Left lung (tissue), 10 donors: Measurements from ENCODE around the gene MYOCOS. TPM values are rescaled to one million over a fixed set of nuclear protein-coding genes. Genes with fewer than 3 reads are reported as not detected.
"Not testable (repeated sequence)": the region's sequence is repeated elsewhere in the genome, so short reads cannot be mapped to it uniquely, and the experiment has no call there.

ENCODE experiments used
- ATAC-seq: fragments of 200-7000 bp; cut with Tn5 transposase; one replicate; pipeline ENCODE4 v1.9.1; 2020; ENCODE audit warnings: moderate library complexity
- DNase-seq, 4 donors: peaks; one replicate each; pipeline ENCODE4 v3.0.0-alpha.2; 2013 to 2020
- H3K27ac ChIP-seq, 2 donors: fragments of 200-600 bp; sonication (generic) in 1 of 2; one replicate each; pipeline versions ENCODE4 v1.5.0 to v1.8.0; 2020 to 2021
- H3K27me3 ChIP-seq, 2 donors: fragments of 200-600 bp; sonication (generic) in 1 of 2; one replicate each; pipeline versions ENCODE4 v1.5.0 to v1.8.0; 2020 to 2021
- H3K36me3 ChIP-seq, 2 donors: fragments of 200-600 bp; sonication (generic) in 1 of 2; one replicate each; pipeline versions ENCODE4 v1.5.0 to v1.8.0; 2020 to 2021
- H3K4me1 ChIP-seq, 2 donors: fragments of 200-600 bp; one replicate each; pipeline ENCODE4 v1.8.0; 2021
- H3K4me3 ChIP-seq, 2 donors: fragments of 200-600 bp; sonication (generic) in 1 of 2; one replicate each; pipeline versions ENCODE4 v1.5.0 to v1.8.0; 2020 to 2021; ENCODE audit warnings: mild to moderate bottlenecking in 1 of 2
- H3K9me3 ChIP-seq, 2 donors: fragments of 200-600 bp; sonication (generic) in 1 of 2; one replicate each; pipeline versions ENCODE4 v1.5.0 to v1.8.0; 2020 to 2021
- intact Hi-C, 2 donors: fragments of 100-400 bp; cut with DNase I; formaldehyde crosslinking; loops; one replicate each; pipeline versions ENCODE4 v1.11.2 to v1.14.2; 2022
- polyA plus RNA-seq, 6 donors: library from polyadenylated mRNA; unstranded; fragments of 120-200 nt; gene quantifications; one replicate each; pipeline ENCODE4 v1.2.1, GENCODE V29; 2013; ENCODE audit not compliant: insufficient read length in 6 of 6
- total RNA-seq, 2 donors: library from RNA; stranded (reverse); fragmentation: NEBNext Ultra II Directional; extraction: Animal tissue kit (Norgen Biotek cat#: 25700); gene quantifications; one replicate each; pipeline ENCODE4 v1.2.1, GENCODE V29; 2021
- TF ChIP-seq, protein P1 (sequence below), 2 donors: fragments of 200-600 bp; sonication (generic) in 1 of 2; IDR thresholded peaks; one replicate each; pipeline versions ENCODE4 v1.5.0 to v1.8.0; 2021; ENCODE audit warnings: antibody characterized with exemption in 2 of 2
- donor health status: DM: no; HTN: yes; CAD: no.
- donor health status: DM: no; HTN: no; CAD: no.

Gene MYOCOS
- total and polyA plus RNA-seq, 8 donors = 0.13 to 0.31 (median 0.18) TPM; not detected in 2

DNA sequence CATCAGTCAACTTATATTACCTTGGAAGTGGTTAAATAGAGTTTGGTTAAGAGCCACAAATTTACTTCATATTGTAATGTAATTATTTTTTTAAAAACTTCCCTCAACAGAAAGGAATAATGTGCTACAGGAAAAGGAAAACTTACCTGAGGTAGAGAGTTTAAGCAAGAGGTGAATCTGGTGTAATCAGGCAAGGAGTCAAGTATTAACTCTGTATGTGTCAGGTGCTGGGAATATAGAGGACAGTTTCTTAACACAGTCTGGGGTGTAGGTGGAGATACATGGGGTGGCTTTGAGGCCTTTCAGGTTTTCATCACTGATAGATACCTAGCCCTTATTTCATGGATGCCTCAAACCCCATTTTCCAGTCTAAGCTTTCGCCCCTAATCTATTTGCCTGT lies 25.9 kb upstream of the MYOCOS start:
- TF ChIP-seq, protein P1, sequence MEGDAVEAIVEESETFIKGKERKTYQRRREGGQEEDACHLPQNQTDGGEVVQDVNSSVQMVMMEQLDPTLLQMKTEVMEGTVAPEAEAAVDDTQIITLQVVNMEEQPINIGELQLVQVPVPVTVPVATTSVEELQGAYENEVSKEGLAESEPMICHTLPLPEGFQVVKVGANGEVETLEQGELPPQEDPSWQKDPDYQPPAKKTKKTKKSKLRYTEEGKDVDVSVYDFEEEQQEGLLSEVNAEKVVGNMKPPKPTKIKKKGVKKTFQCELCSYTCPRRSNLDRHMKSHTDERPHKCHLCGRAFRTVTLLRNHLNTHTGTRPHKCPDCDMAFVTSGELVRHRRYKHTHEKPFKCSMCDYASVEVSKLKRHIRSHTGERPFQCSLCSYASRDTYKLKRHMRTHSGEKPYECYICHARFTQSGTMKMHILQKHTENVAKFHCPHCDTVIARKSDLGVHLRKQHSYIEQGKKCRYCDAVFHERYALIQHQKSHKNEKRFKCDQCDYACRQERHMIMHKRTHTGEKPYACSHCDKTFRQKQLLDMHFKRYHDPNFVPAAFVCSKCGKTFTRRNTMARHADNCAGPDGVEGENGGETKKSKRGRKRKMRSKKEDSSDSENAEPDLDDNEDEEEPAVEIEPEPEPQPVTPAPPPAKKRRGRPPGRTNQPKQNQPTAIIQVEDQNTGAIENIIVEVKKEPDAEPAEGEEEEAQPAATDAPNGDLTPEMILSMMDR (IDR thresholded peaks at IDR 0.05) = no peak
- Histone ChIP-seq H3K4me1 (peaks cover 0 to 24% of the 10 kb centered on the region in 2 donors), H3K36me3 (peaks cover 0 to 39% of the 10 kb centered on the region in 2 donors), H3K4me3 (no peak overlapping the region), H3K27ac (no peak overlapping the region), H3K27me3 (no peaks in the 10 kb centered on the region), H3K9me3 (no peaks in the 10 kb centered on the region)
- no peak for DNase-seq
- intact Hi-C loops = no loop called here
- peak; percentile 27 for ATAC-seq

DNA sequence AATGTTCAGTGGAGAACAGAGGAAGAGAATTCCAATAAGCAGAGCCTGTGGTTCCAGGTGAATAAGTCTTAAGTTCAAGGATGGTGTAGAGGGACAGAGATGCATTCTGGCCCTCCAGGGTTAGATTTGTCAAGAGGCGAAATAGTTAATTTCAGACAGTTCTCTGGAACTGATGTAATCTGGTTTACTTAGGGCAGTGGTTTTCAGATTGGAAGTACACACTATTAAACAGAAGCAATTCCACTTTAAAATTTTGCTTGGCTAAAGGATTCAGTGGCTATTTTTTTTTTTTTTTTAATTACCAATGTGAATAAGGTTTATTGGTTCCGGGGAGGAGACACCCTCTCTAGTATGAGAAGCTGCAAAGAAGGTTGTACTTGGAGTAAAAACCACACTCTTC lies 25.3 kb upstream of the MYOCOS start:
- intact Hi-C loops = no loop called here
- no peak for ATAC-seq
- no peak for DNase-seq
- peak overlapping the region in 1 of 2 donors; percentile 16 for H3K27ac ChIP-seq
- peaks cover 0 to 24% of the 10 kb centered on the region in 2 donors for H3K4me1 ChIP-seq
- H3K36me3 ChIP-seq = peaks cover 0 to 33% of the 10 kb centered on the region in 2 donors
- H3K27me3 ChIP-seq = no peaks in the 10 kb centered on the region
- no peak overlapping the region for H3K4me3 ChIP-seq
- H3K9me3 ChIP-seq = no peaks in the 10 kb centered on the region
- TF ChIP-seq, protein P1 (IDR thresholded peaks at IDR 0.05) = no peak

DNA sequence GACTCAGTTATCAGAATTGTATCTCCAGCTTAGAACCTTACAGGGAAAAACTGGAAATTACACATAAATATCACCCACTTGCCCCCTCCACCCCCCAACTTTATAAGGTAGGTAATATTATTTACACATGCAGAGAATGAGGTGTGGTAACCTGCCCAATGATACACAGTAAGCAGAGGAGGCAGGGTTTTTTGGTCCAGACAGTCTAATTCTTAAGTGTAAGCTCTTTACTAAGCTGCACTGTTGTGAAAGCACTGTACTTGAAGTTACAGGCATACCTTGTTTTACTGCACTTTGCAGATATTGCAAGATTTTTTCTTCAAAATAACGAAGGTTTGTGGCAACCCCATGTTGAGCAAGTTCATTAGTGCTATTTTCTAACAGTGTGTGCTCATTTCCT lies 24.8 kb upstream of the MYOCOS start:
- peak overlapping the region in 1 of 2 donors; percentile 16 for H3K27ac ChIP-seq
- ATAC-seq = peak; percentile 39
- TF ChIP-seq, protein P1 (IDR thresholded peaks at IDR 0.05) = no peak

DNA sequence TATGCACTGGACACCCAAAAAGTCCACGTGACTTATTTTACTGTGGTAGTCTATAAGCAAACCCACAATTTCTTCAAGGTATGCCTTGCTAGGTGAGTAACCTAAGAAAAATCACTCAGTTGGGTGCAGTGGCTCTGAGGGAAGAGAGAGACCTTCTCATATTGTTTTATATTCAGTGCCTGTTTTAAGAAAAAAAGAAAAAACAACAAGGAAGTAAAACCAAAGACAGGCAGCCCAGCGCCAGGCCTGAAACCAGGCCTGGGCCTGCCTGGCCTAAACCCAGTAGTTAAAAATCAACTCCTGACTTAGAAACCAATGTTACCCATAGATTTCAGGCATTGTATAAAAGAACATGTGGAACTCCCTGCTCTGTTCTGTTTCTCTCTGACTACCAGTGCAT lies 21.7 kb upstream of the MYOCOS start:
- DNase-seq, H3K27ac ChIP-seq, H3K36me3 ChIP-seq, H3K27me3 ChIP-seq, H3K9me3 ChIP-seq, intact Hi-C loops, ATAC-seq, H3K4me3 ChIP-seq: not testable (repeated sequence)
- H3K4me1 ChIP-seq = peaks cover 0 to 23% of the 10 kb centered on the region in 2 donors

More for the DNA sequence above, 24.8 kb upstream of the MYOCOS start:
- H3K4me3 ChIP-seq = no peak overlapping the region
- no peak for DNase-seq
- H3K27me3 ChIP-seq = no peaks in the 10 kb centered on the region
- peaks cover 0 to 24% of the 10 kb centered on the region in 2 donors for H3K4me1 ChIP-seq
- H3K9me3 ChIP-seq = no peaks in the 10 kb centered on the region
- H3K36me3 ChIP-seq = peaks cover 0 to 28% of the 10 kb centered on the region in 2 donors
- intact Hi-C loops = no loop called here

GRCh38 chr1:171600862-171601261 lies 21.2 kb upstream of the MYOCOS start:
- H3K4me1 ChIP-seq = peaks cover 0 to 17% of the 10 kb centered on the region in 2 donors
- no peak overlapping the region for H3K27ac ChIP-seq
- ATAC-seq (no peak), DNase-seq (no peak)
- intact Hi-C loops = no loop called here
- TF ChIP-seq, protein P1 (IDR thresholded peaks at IDR 0.05) = no peak
- H3K27me3 ChIP-seq = no peaks in the 10 kb centered on the region
- H3K9me3 ChIP-seq = no peaks in the 10 kb centered on the region
- no peak overlapping the region for H3K4me3 ChIP-seq
- no peaks in the 10 kb centered on the region for H3K36me3 ChIP-seq

DNA sequence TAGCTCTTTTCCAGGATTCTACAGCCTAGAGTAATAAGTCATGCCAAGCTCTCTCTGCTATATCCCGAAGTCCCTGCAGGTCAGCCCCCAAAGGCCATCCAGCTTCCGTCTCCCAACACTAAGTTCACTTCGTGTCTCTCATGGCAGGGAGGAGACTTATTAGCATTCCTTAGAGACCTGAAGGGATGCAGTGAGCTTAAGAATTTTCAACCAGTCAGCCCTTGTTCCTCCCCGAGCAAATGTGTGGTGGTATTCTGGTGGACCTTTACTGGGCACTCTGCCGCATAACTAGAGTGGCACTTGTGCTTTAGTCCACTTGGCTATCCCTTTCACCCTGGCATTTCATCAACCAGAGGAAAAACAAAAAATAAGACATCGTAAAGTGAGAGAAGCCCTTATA lies 19.0 kb upstream of the MYOCOS start:
- H3K4me1 ChIP-seq, H3K4me3 ChIP-seq, H3K36me3 ChIP-seq, ATAC-seq, H3K27me3 ChIP-seq, H3K27ac ChIP-seq, intact Hi-C loops, H3K9me3 ChIP-seq, DNase-seq: not testable (repeated sequence)
